ENCODE data around the gene STAM. TPM values are rescaled to one million over a fixed set of nuclear protein-coding genes. Genes with fewer than 3 reads are reported as not detected.

The STAM gene
- total RNA-seq, 1 donor from 2014 or later: 26.6 TPM

GRCh38 chr10:17758896-17759295, 114.9 kb downstream of the STAM start:
- no peaks in the 10 kb centered on the region for H3K36me3 Mint-ChIP-seq (ENCODE audit: unreplicated experiment)
- H3K27ac Mint-ChIP-seq (ENCODE audit: unreplicated experiment): no peak overlapping the region
- no peak overlapping the region for H3K4me3 Mint-ChIP-seq (ENCODE audit: unreplicated experiment)
- no peaks in the 10 kb centered on the region for H3K9me3 Mint-ChIP-seq (ENCODE audit: unreplicated experiment)
- DNase-seq (ENCODE audit: extremely low spot score, unreplicated experiment): no peak
- no peak for TF ChIP-seq CTCF (IDR thresholded peaks at IDR 0.05)
- H3K4me1 Mint-ChIP-seq (ENCODE audit: unreplicated experiment): no peaks in the 10 kb centered on the region
- H3K27me3 Mint-ChIP-seq (ENCODE audit: unreplicated experiment): no peaks in the 10 kb centered on the region

DNA sequence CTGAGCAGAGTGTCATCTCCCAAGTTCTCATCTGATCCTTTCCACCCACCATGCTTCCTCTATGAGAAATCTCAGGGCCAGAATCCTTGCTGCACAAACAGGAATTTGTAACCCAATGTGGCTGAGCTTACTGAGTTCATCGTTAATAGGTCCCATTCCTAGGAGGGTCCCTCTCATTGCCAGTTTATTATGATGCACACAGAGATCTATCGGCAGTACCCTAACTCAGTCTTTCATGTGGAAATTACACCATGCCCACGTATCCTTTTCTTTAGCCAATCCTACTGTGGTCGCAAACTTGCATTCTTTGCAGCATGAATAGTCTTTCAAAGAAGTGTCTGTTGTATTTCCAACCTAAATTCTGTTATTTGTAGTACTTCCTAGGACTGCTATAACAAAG, 120.2 kb downstream of the STAM start:
- Mint-ChIP-seq H3K27me3 (ENCODE audit: unreplicated experiment) (no peaks in the 10 kb centered on the region), H3K27ac (ENCODE audit: unreplicated experiment) (no peak overlapping the region), H3K9me3 (ENCODE audit: unreplicated experiment) (peaks cover 3% of the 10 kb centered on the region), H3K4me3 (ENCODE audit: unreplicated experiment) (no peak overlapping the region), H3K36me3 (ENCODE audit: unreplicated experiment) (no peaks in the 10 kb centered on the region), H3K4me1 (ENCODE audit: unreplicated experiment) (no peaks in the 10 kb centered on the region)
- DNase-seq (ENCODE audit: extremely low spot score, unreplicated experiment): no peak
- TF ChIP-seq CTCF (IDR thresholded peaks at IDR 0.05): no peak

GRCh38 chr10:17765602-17766001, 121.7 kb downstream of the STAM start:
- Mint-ChIP-seq H3K27ac (ENCODE audit: unreplicated experiment) (no peak overlapping the region), H3K27me3 (ENCODE audit: unreplicated experiment) (no peaks in the 10 kb centered on the region), H3K4me1 (ENCODE audit: unreplicated experiment) (no peaks in the 10 kb centered on the region), H3K4me3 (ENCODE audit: unreplicated experiment) (no peak overlapping the region), H3K36me3 (ENCODE audit: unreplicated experiment) (no peaks in the 10 kb centered on the region), H3K9me3 (ENCODE audit: unreplicated experiment) (peaks cover 3% of the 10 kb centered on the region)
- no peak for TF ChIP-seq CTCF (IDR thresholded peaks at IDR 0.05)
- no peak for DNase-seq (ENCODE audit: extremely low spot score, unreplicated experiment)

Other genes with a start within 250 kb of the STAM start
- gene ST8SIA6, start 189.6 kb upstream of the STAM start, total RNA-seq: not detected in 2 replicates
- 25.1 and 28.6 TPM in 2 replicates for gene HACD1, start 26.8 kb upstream of the STAM start, total RNA-seq
- 0.08 and 0.11 TPM in 2 replicates for gene TMEM236, start 108.0 kb downstream of the STAM start, total RNA-seq
- gene MRC1, start 165.2 kb downstream of the STAM start, total RNA-seq: not detected in 2 replicates